Nephron progenitor cell (in vitro differentiated cells): Measurements from ENCODE around the gene TMEM179.
A peak's percentile ranks its signal among the peaks of the same experiment; 100 is the strongest.

ENCODE experiments used
- DNase-seq: peaks from one replicate; pipeline ENCODE4 v3.0.0; 2021
- H3K27ac Mint-ChIP-seq: 2 replicates; pipeline ENCODE4 v1.8.0; 2021; ENCODE audit warnings: mild to moderate bottlenecking, moderate library complexity, mixed read lengths
- H3K27me3 Mint-ChIP-seq: 2 replicates; pipeline ENCODE4 v1.8.0; 2021; ENCODE audit warnings: mild to moderate bottlenecking, low read depth, mixed read lengths; ENCODE audit not compliant: poor library complexity
- H3K36me3 Mint-ChIP-seq: 2 replicates; pipeline ENCODE4 v1.8.0; 2021; ENCODE audit warnings: low read depth, mixed read lengths
- H3K4me1 Mint-ChIP-seq: 2 replicates; pipeline ENCODE4 v1.8.0; 2021; ENCODE audit warnings: mixed read lengths
- H3K4me3 Mint-ChIP-seq: 2 replicates; pipeline ENCODE4 v1.8.0; 2021; ENCODE audit warnings: mild to moderate bottlenecking, moderate library complexity, mixed read lengths
- H3K9me3 Mint-ChIP-seq: 2 replicates; pipeline ENCODE4 v1.8.0; 2021; ENCODE audit warnings: mild to moderate bottlenecking, moderate library complexity, mixed read lengths
- CTCF ChIP-seq: fragments of 200-600 bp; sonication (generic); IDR thresholded peaks from 2 replicates; pipeline ENCODE4 v1.5.0; 2021; ENCODE audit warnings: antibody characterized with exemption

TMEM179 gene

GRCh38 chr14:104574978-104575583 is 29.5 kb downstream of the TMEM179 start:
- Mint-ChIP-seq H3K9me3 (no peaks in the 10 kb centered on the region), H3K27ac (no peak overlapping the region), H3K36me3 (no peaks in the 10 kb centered on the region), H3K4me1 (peaks cover 91% of the 10 kb centered on the region), H3K27me3 (peaks cover 11% of the 10 kb centered on the region), H3K4me3 (no peak overlapping the region)
- no peak for DNase-seq
- no peak for TF ChIP-seq CTCF

- H3K27ac Mint-ChIP-seq = peak overlapping the region; percentile 58
- TF ChIP-seq CTCF = no peak
- H3K36me3 Mint-ChIP-seq = no peaks in the 10 kb centered on the region
Measured at GRCh38 chr14:104574536-104574935, 30.0 kb downstream of the TMEM179 start.

GRCh38 chr14:104573930-104574329 is 30.6 kb downstream of the TMEM179 start:
- Mint-ChIP-seq H3K4me1 (peaks cover 89% of the 10 kb centered on the region), H3K27ac (peak overlapping the region; percentile 58)
- no peak for DNase-seq

More at GRCh38 chr14:104574536-104574935, 30.0 kb downstream of the TMEM179 start:
- no peak for DNase-seq
- Mint-ChIP-seq H3K4me3 (peak overlapping the region; percentile 51), H3K4me1 (peaks cover 91% of the 10 kb centered on the region), H3K9me3 (no peaks in the 10 kb centered on the region), H3K27me3 (peaks cover 10% of the 10 kb centered on the region)

GRCh38 chr14:104572668-104573067 is 31.9 kb downstream of the TMEM179 start:
- no peak for DNase-seq
- H3K27me3 Mint-ChIP-seq = peaks cover 7% of the 10 kb centered on the region
- H3K9me3 Mint-ChIP-seq = no peaks in the 10 kb centered on the region
- no peak for TF ChIP-seq CTCF
- no peak overlapping the region for H3K4me3 Mint-ChIP-seq
- no peak overlapping the region for H3K27ac Mint-ChIP-seq
- H3K36me3 Mint-ChIP-seq = no peaks in the 10 kb centered on the region
- peaks cover 77% of the 10 kb centered on the region for H3K4me1 Mint-ChIP-seq

More at GRCh38 chr14:104573930-104574329, 30.6 kb downstream of the TMEM179 start:
- Mint-ChIP-seq H3K9me3 (no peaks in the 10 kb centered on the region), H3K4me3 (peak overlapping the region; percentile 51), H3K27me3 (peaks cover 7% of the 10 kb centered on the region), H3K36me3 (no peaks in the 10 kb centered on the region)
- TF ChIP-seq CTCF = no peak

GRCh38 chr14:104572024-104572626 is 32.4 kb downstream of the TMEM179 start:
- no peak overlapping the region for H3K27ac Mint-ChIP-seq
- H3K9me3 Mint-ChIP-seq = no peaks in the 10 kb centered on the region

More at GRCh38 chr14:104572024-104572626, 32.4 kb downstream of the TMEM179 start:
- peaks cover 11% of the 10 kb centered on the region for H3K27me3 Mint-ChIP-seq
- DNase-seq = no peak
- peaks cover 76% of the 10 kb centered on the region for H3K4me1 Mint-ChIP-seq
- TF ChIP-seq CTCF = no peak
- no peak overlapping the region for H3K4me3 Mint-ChIP-seq
- no peaks in the 10 kb centered on the region for H3K36me3 Mint-ChIP-seq
